OCI-LY3 (cell line): ENCODE results near the gene PLTP.

Source experiments
- CTCF ChIP-seq: fragments of 200-600, 300-600 bp; sonication (generic); IDR thresholded peaks from 2 replicates; pipeline ENCODE4 v1.5.1; 2014; ENCODE audit warnings: antibody characterized with exemption, low read length, low read depth
- EZH2phosphoT487 ChIP-seq: fragments of 200-600 bp; shearing (Covaris generic); IDR thresholded peaks from 2 replicates; pipeline ENCODE4 v1.6.1; 2018; ENCODE audit warnings: antibody characterized with exemption, mixed run types, low read depth

- TF ChIP-seq CTCF (no peak), EZH2phosphoT487 (no peak)
Observed at GRCh38 chr20:45851501-45851900, 60.5 kb downstream of the PLTP start.
